Transverse colon (tissue), 4 donors: ENCODE measurements around the gene KCNA1.

ENCODE experiments used
- CTCF ChIP-seq, 5 experiments: fragments of 200-600 bp in 3 of 5; fragments of 450-650 bp in 2 of 5; sonication (generic) in 3 of 5; IDR thresholded peaks; 1 replicate in 2 of 5; 2 replicates in 3 of 5; pipeline ENCODE4 v1.5.1; 2016 to 2017; ENCODE audit warnings: antibody characterized with exemption in 5 of 5, inconsistent platforms in 3 of 5, mild to moderate bottlenecking in 2 of 5, moderate library complexity in 1 of 5
- EP300 ChIP-seq: sonication (generic); formaldehyde crosslinking; IDR thresholded peaks from one replicate; pipeline ENCODE4 v1.6.1; 2017; ENCODE audit warnings: antibody characterized with exemption, low read depth
- POLR2A ChIP-seq: fragments of 450-650 bp; IDR thresholded peaks from one replicate; pipeline ENCODE4 v1.6.1; 2016; ENCODE audit warnings: antibody characterized with exemption, mild to moderate bottlenecking, moderate library complexity
- POLR2AphosphoS5 ChIP-seq, 3 donors: sonication (generic); formaldehyde crosslinking; IDR thresholded peaks; one replicate each; pipeline ENCODE4 v1.6.1; 2016; ENCODE audit warnings: antibody characterized with exemption in 3 of 3

DNA sequence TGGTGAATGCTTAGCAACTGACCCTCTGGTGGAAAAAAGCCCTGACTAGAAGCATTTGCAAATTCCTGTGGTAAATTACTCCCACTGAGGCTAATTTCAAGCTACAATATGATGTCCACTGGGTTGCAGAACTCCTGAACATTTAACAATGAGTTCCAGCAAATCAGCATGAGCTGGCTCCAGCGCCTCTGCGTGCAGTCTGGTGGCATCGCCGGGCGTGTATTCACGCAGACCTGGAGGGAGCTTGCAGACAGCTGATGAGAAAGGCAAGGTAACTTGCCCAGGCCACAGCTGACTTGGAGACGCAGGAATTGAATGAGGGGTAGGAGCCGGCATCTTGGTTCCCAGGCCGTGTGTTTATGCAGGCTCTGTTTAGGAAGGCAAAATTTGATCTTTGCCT, 45.1 kb upstream of the KCNA1 start:
- no peak for TF ChIP-seq CTCF (IDR thresholded peaks at IDR 0.05)
- TF ChIP-seq EP300, result no peak
- no peak for TF ChIP-seq POLR2AphosphoS5 (IDR thresholded peaks at IDR 0.05)
- no peak for TF ChIP-seq POLR2A
